GM12878 (cell line): ENCODE results near the gene PDZD2. TPM values are rescaled to one million over a fixed set of nuclear protein-coding genes. Genes with fewer than 3 reads are reported as not detected.
A peak's percentile ranks its signal among the peaks of the same experiment; 100 is the strongest.

Experiments used
- ATAC-seq: fragments of 200-7000 bp; cut with Tn5 transposase; 3 replicates; pipeline ENCODE4 v1.9.1; 2020; ENCODE audit warnings: mild to moderate bottlenecking, moderate library complexity
- BruUV-seq: library from RNA; stranded (reverse); fragments of 400-500 nt; replicated peaks from 2 replicates; lab custom pipeline; 2021; lab: Mats Ljungman, UMichigan
- CTCF ChIA-PET: fragments of 300-600 bp; sonication (Branson Sonifier 250); formaldehyde crosslinking; extraction: SDS; loops from one replicate; lab custom pipeline; 2021; ENCODE audit warnings: inconsistent platforms; lab: Yijun Ruan, JAX
- POLR2A ChIA-PET: fragments of 350-600 bp; formaldehyde crosslinking; extraction: SDS; loops from one replicate; lab custom pipeline; 2021; ENCODE audit warnings: inconsistent platforms; lab: Charles Lee
- RAD21 ChIA-PET: fragments of 300-600 bp; sonication (Branson Sonifier 250); formaldehyde crosslinking; loops from one replicate; lab custom pipeline; 2023; ENCODE audit warnings: antibody characterized with exemption; ENCODE audit not compliant: unreplicated experiment; lab: Charles Lee
- SMC1A ChIA-PET: fragments of 300-600 bp; sonication (Branson Sonifier 250); formaldehyde crosslinking; loops from one replicate; lab custom pipeline; 2023; ENCODE audit not compliant: unreplicated experiment, uncharacterized antibody; lab: Charles Lee
- DNase-seq: peaks from one replicate; pipeline ENCODE4 v3.0.0-alpha.2; 2011; ENCODE audit warnings: low read depth, low spot score
- FAIRE-seq: peaks from 3 replicates; lab custom pipeline; 2011; peaks lifted over from hg19 to GRCh38; lab: Jason Lieb, UNC
- H2AFZ ChIP-seq: 2 replicates; pipeline ENCODE4 v1.6.0; 2011; ENCODE audit warnings: low read depth, low read length, control low read depth; ENCODE audit not compliant: control insufficient read depth
- H3K27ac ChIP-seq: 2 replicates; pipeline ENCODE4 v1.5.1; 2011; ENCODE audit warnings: control low read depth; ENCODE audit not compliant: control insufficient read depth, insufficient read depth
- H3K27me3 ChIP-seq, 2 experiments: replicated peaks in 1 of 2; 2 replicates each; pipeline versions ENCODE4 v1.6.0 to v1.6.1; 2011; ENCODE audit warnings: low read length in 1 of 2; ENCODE audit not compliant: control insufficient read depth in 2 of 2, insufficient read depth in 2 of 2
- H3K36me3 ChIP-seq, 2 experiments: 2 replicates each; pipeline ENCODE4 v1.5.1; 2011; ENCODE audit warnings: low read length in 1 of 2; ENCODE audit not compliant: control insufficient read depth in 2 of 2, insufficient read depth in 2 of 2
- H3K4me1 ChIP-seq: 2 replicates; pipeline ENCODE4 v1.6.1; 2011; ENCODE audit warnings: mild to moderate bottlenecking, low read length, moderate library complexity, mixed read lengths; ENCODE audit not compliant: control insufficient read depth, insufficient read depth
- H3K4me2 ChIP-seq: 2 replicates; pipeline ENCODE4 v1.6.0; 2011; ENCODE audit warnings: control low read depth; ENCODE audit not compliant: control insufficient read depth, insufficient read depth
- H3K4me3 ChIP-seq: fragments of 200-600 bp; sonication (generic); 2 replicates; pipeline ENCODE4 v1.5.1; 2016
- H3K79me2 ChIP-seq: 2 replicates; pipeline ENCODE4 v1.6.0; 2011; ENCODE audit warnings: low read length; ENCODE audit not compliant: control insufficient read depth, insufficient read depth
- H3K9ac ChIP-seq: 2 replicates; pipeline ENCODE4 v1.8.0; 2011; ENCODE audit warnings: low read length, control low read depth, mixed read lengths; ENCODE audit not compliant: control insufficient read depth, insufficient read depth
- H3K9me3 ChIP-seq: replicated peaks from 3 replicates; pipeline ENCODE4 v1.5.1; 2011; ENCODE audit warnings: mild to moderate bottlenecking, low read length; ENCODE audit not compliant: control insufficient read depth, insufficient read depth
- H4K20me1 ChIP-seq: 2 replicates; pipeline ENCODE4 v1.6.0; 2011; ENCODE audit not compliant: control insufficient read depth, insufficient read depth
- NBN ChIP-seq: fragments of 450-650 bp; IDR thresholded peaks from 2 replicates; pipeline ENCODE4 v1.6.1; 2016
- WGBS: methylation state at CpG from one replicate; pipeline ENCODE4 v1.1.6; 2016; ENCODE audit warnings: low lambda C conversion rate; ENCODE audit not compliant: insufficient replicate concordance, insufficient coverage; ENCODE audit errors: missing lambda C conversion rate; 5-methylcytosine and 5-hydroxymethylcytosine counted together
- in situ Hi-C: fragments of 300-500 bp; cut with MboI; formaldehyde crosslinking; loops from 9 replicates; pipeline ENCODE4 v1.14.3; 2018; ENCODE audit warnings: mixed read lengths
- intact Hi-C: fragments of 100-400 bp; cut with micrococcal nuclease; formaldehyde crosslinking; loops from one replicate; pipeline ENCODE4 v1.14.2; 2022; ENCODE audit not compliant: unreplicated experiment
- polyA plus RNA-seq, 11 experiments: library from polyadenylated mRNA; depleted of rRNA in 4 of 11; unstranded in 6 of 11; stranded (reverse) in 5 of 11; fragments of >200 nt; fragmentation: Nextera tagmentation in 4 of 11; fragmentation: Illumina TruSeq in 1 of 11; extraction: Ambion mirVana in 4 of 11; extraction: Trizol in 1 of 11; gene quantifications; 1 replicate in 1 of 11; 2 replicates in 10 of 11; pipeline versions ENCODE4 v1.2.1 to v1.2.3, GENCODE V29; 2011 to 2016; ENCODE audit warnings: inconsistent platforms in 2 of 11, missing spikeins in 2 of 11, low read depth in 1 of 11
- total RNA-seq, 4 experiments: library from RNA; depleted of rRNA in 3 of 4; stranded (reverse); fragments of >200 nt in 3 of 4; fragmentation: Illumina TruSeq in 1 of 4; extraction: Trizol in 1 of 4; gene quantifications; 2 replicates each; pipeline versions ENCODE4 v1.2.1 to v1.2.3, GENCODE V29; 2013 to 2021
- TF ChIP-seq, protein P1 (sequence below): fragments of 450-650 bp; IDR thresholded peaks from 2 replicates; pipeline ENCODE4 v1.6.1; 2016; ENCODE audit warnings: mild to moderate bottlenecking, moderate library complexity, borderline replicate concordance

Gene PDZD2
- total and polyA plus RNA-seq, 10 of the 15 experiments (the other 5 are each of a cell fraction or from before 2014, with no cell fraction given): 0.01 to 0.58 (median 0.29) TPM; not detected in 3

DNA sequence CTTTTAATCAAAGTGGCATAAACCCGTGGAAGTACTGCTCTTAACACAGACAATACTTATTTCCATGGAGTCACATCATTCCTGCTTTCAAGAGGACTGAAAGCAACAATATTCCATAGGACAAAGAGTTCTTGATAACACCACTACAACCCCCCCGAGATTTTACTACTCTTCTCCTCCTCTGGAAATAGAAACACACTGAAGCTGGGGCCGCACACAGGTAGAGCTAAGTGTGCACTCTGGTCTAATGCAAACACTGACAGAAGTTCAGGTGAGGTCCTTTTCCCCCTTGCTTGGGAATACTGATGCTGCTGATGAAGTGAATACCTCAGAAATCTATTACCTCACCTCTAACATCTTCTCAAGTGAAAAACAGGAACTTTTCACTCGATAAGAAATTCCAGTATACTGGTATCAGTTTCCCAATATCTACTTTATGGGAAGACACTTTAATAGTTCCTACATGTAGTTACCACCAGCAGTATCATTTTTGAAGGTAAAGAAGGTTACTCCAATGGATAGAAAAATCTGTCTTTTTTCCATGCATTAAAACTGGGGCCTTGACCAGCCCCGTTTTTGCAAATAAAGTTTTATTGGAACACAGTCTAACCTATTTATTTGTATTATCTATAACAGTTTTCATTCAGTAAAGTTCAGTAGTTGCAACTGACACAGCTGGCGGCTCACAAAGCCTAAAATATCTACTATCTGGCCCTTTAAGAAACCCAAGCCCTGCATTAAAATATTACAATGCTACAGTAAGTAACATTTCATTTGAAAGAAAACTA, 485.2 kb downstream of the PDZD2 start:
- Histone ChIP-seq H3K36me3 (peaks cover 4 to 40% of the 10 kb centered on the region in 2 experiments), H3K27me3 (no peaks in the 10 kb centered on the region), H3K27ac (no peak overlapping the region), H3K9me3 (no peaks in the 10 kb centered on the region), H3K4me1 (no peaks in the 10 kb centered on the region), H3K79me2 (peaks cover 5% of the 10 kb centered on the region), H3K4me2 (no peak overlapping the region), H3K4me3 (no peak overlapping the region), H4K20me1 (no peaks in the 10 kb centered on the region), H2AFZ (no peak overlapping the region), H3K9ac (no peak overlapping the region)
- no TSS peak for BruUV-seq
- ChIA-PET CTCF (interaction anchor here (0.7 to 1.1 kb wide), 2 partner anchors 46 to 311 kb away, joined by 3 read pairs; no protein-coding TSS in a partner anchor), RAD21 (no interaction called here), SMC1A (interaction anchor here (1.1 to 1.3 kb wide), 2 partner anchors 11 to 17 kb away, joined by 3 to 5 read pairs; no protein-coding TSS in a partner anchor), POLR2A (no interaction called here)
- DNase-seq (no peak), FAIRE-seq (no peak), ATAC-seq (no peak)
- intact Hi-C loops (no loop called here), in situ Hi-C loops (no loop called here)
- WGBS: 57% methylated on average over 6 of the region's 6 CpGs
- no peak for TF ChIP-seq NBN
- TF ChIP-seq, protein P1, sequence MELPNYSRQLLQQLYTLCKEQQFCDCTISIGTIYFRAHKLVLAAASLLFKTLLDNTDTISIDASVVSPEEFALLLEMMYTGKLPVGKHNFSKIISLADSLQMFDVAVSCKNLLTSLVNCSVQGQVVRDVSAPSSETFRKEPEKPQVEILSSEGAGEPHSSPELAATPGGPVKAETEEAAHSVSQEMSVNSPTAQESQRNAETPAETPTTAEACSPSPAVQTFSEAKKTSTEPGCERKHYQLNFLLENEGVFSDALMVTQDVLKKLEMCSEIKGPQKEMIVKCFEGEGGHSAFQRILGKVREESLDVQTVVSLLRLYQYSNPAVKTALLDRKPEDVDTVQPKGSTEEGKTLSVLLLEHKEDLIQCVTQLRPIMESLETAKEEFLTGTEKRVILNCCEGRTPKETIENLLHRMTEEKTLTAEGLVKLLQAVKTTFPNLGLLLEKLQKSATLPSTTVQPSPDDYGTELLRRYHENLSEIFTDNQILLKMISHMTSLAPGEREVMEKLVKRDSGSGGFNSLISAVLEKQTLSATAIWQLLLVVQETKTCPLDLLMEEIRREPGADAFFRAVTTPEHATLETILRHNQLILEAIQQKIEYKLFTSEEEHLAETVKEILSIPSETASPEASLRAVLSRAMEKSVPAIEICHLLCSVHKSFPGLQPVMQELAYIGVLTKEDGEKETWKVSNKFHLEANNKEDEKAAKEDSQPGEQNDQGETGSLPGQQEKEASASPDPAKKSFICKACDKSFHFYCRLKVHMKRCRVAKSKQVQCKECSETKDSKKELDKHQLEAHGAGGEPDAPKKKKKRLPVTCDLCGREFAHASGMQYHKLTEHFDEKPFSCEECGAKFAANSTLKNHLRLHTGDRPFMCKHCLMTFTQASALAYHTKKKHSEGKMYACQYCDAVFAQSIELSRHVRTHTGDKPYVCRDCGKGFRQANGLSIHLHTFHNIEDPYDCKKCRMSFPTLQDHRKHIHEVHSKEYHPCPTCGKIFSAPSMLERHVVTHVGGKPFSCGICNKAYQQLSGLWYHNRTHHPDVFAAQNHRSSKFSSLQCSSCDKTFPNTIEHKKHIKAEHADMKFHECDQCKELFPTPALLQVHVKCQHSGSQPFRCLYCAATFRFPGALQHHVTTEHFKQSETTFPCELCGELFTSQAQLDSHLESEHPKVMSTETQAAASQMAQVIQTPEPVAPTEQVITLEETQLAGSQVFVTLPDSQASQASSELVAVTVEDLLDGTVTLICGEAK: peak; percentile 72
